OCI-LY7 (cell line): ENCODE measurements around the gene CTBP2. TPM values are rescaled to one million over a fixed set of nuclear protein-coding genes. Genes with fewer than 3 reads are reported as not detected.

ENCODE experiments used
- BruUV-seq: library from RNA; stranded (reverse); fragments of 400-500 nt; replicated peaks from 2 replicates; lab custom pipeline; 2021; lab: Mats Ljungman, UMichigan
- CTCF ChIA-PET: fragments of 300-600 bp; sonication (Branson Sonifier 250); formaldehyde crosslinking; loops from one replicate; lab custom pipeline; 2022; ENCODE audit warnings: antibody characterized with exemption; ENCODE audit not compliant: unreplicated experiment; lab: Charles Lee
- POLR2A ChIA-PET: fragments of 300-600 bp; sonication (Branson Sonifier 250); formaldehyde crosslinking; loops from one replicate; lab custom pipeline; 2022; ENCODE audit warnings: antibody characterized with exemption; lab: Charles Lee
- DNase-seq: peaks from one replicate; pipeline ENCODE4 v3.0.0-alpha.2; 2015; ENCODE audit warnings: low spot score
- H2AFZ ChIP-seq: fragments of 200-600 bp; sonication (generic), shearing (Covaris generic); 2 replicates; pipeline ENCODE4 v1.6.1; 2014; ENCODE audit warnings: mild to moderate bottlenecking, antibody characterized with exemption, low read length, moderate library complexity
- H3K27ac ChIP-seq: fragments of 200-600 bp; sonication (generic); 2 replicates; pipeline ENCODE4 v1.5.1; 2014; ENCODE audit warnings: mixed run types, low read depth, mild to moderate bottlenecking, moderate library complexity, low read length, inconsistent platforms; ENCODE audit not compliant: poor library complexity, severe bottlenecking
- H3K36me3 ChIP-seq: fragments of 200-600 bp; sonication (generic); 2 replicates; pipeline ENCODE4 v1.6.1; 2014; ENCODE audit warnings: mild to moderate bottlenecking, antibody characterized with exemption, low read length, moderate library complexity, mixed read lengths; ENCODE audit not compliant: insufficient read depth
- H3K4me1 ChIP-seq: fragments of 200-600 bp; sonication (generic); 2 replicates; pipeline ENCODE4 v1.5.1; 2014; ENCODE audit warnings: mild to moderate bottlenecking, low read length; ENCODE audit not compliant: insufficient read depth, poor library complexity, severe bottlenecking
- H3K4me2 ChIP-seq: fragments of 200-600 bp; sonication (generic); 2 replicates; pipeline ENCODE4 v1.6.1; 2014; ENCODE audit warnings: mild to moderate bottlenecking, low read length
- H3K4me3 ChIP-seq: fragments of 200-600 bp; sonication (generic); 2 replicates; pipeline ENCODE4 v1.5.1; 2014; ENCODE audit warnings: mild to moderate bottlenecking, low read depth, low read length; ENCODE audit not compliant: poor library complexity, severe bottlenecking
- H3K79me2 ChIP-seq: fragments of 200-600 bp; sonication (generic); 2 replicates; pipeline ENCODE4 v1.6.1; 2016; ENCODE audit warnings: low read depth, mild to moderate bottlenecking, low read length, moderate library complexity, mixed read lengths; ENCODE audit not compliant: insufficient read depth
- H3K9me2 ChIP-seq: fragments of 200-600 bp; sonication (generic); 2 replicates; pipeline ENCODE4 v1.6.1; 2016; ENCODE audit warnings: mild to moderate bottlenecking, low read length, mixed read lengths; ENCODE audit not compliant: insufficient read depth
- H3K9me3 ChIP-seq: fragments of 200-600 bp; sonication (generic); 2 replicates; pipeline ENCODE4 v1.6.1; 2014; ENCODE audit warnings: mild to moderate bottlenecking, mixed run types, low read length, mixed read lengths
- H4K20me1 ChIP-seq: fragments of 200-600 bp; sonication (generic); 2 replicates; pipeline ENCODE4 v1.6.1; 2014; ENCODE audit warnings: mild to moderate bottlenecking, antibody characterized with exemption, low read length, moderate library complexity, mixed read lengths; ENCODE audit not compliant: insufficient read depth
- CTCF ChIP-seq: fragments of 200-600 bp; sonication (generic); conservative IDR thresholded peaks from 2 replicates; pipeline ENCODE4 v1.5.1; 2014; ENCODE audit warnings: mild to moderate bottlenecking, antibody characterized with exemption, low read length, moderate library complexity, mixed read lengths
- EZH2phosphoT487 ChIP-seq: fragments of 200-600 bp; sonication (generic); IDR thresholded peaks from 2 replicates; pipeline ENCODE4 v1.6.1; 2018; ENCODE audit warnings: low read depth, borderline replicate concordance, mild to moderate bottlenecking, mixed run types, antibody characterized with exemption, low read length, moderate library complexity, mixed read lengths
- intact Hi-C: fragments of 100-400 bp; cut with micrococcal nuclease; formaldehyde crosslinking; loops from one replicate; pipeline ENCODE4 v1.10.0; 2022; ENCODE audit not compliant: unreplicated experiment
- total RNA-seq, 2 experiments: library from RNA; depleted of rRNA in 1 of 2; stranded (reverse); fragments of >200 nt in 1 of 2; shearing (Covaris generic) in 1 of 2; gene quantifications; 2 replicates each; pipeline ENCODE4 v1.2.3, GENCODE V29; 2014 to 2022

The CTBP2 gene
- total RNA-seq, 2 experiments from 2014 or later = not detected

- H3K9me3 ChIP-seq = no peaks in the 10 kb centered on the region
- no peaks in the 10 kb centered on the region for H4K20me1 ChIP-seq
- BruUV-seq = no TSS peak
- CTCF ChIA-PET = no interaction called here
- H3K36me3 ChIP-seq = no peaks in the 10 kb centered on the region
- POLR2A ChIA-PET = interaction anchor here (0.7 kb wide), 1 partner anchor 23 kb away, joined by 5 read pairs; no protein-coding TSS in a partner anchor
- H3K9me2 ChIP-seq = no peaks in the 10 kb centered on the region
- intact Hi-C loops = no loop called here
- TF ChIP-seq CTCF (no peak), EZH2phosphoT487 (no peak)
- no peak overlapping the region for H2AFZ ChIP-seq
- H3K27ac ChIP-seq = no peak overlapping the region
- no peak for DNase-seq
- no peaks in the 10 kb centered on the region for H3K79me2 ChIP-seq
- H3K4me2 ChIP-seq = no peak overlapping the region
- H3K4me1 ChIP-seq = no peaks in the 10 kb centered on the region
- no peak overlapping the region for H3K4me3 ChIP-seq
Observed at GRCh38 chr10:125194814-125195213, 34.5 kb upstream of the CTBP2 start.

GRCh38 chr10:125193306-125193877 lies 33.0 kb upstream of the CTBP2 start:
- intact Hi-C loops = no loop called here
- POLR2A ChIA-PET = no interaction called here
- BruUV-seq = no TSS peak

More at GRCh38 chr10:125193306-125193877, 33.0 kb upstream of the CTBP2 start:
- DNase-seq = no peak
- H3K9me3 ChIP-seq = no peaks in the 10 kb centered on the region
- no peaks in the 10 kb centered on the region for H3K9me2 ChIP-seq
- H3K4me2 ChIP-seq = no peak overlapping the region
- no peak overlapping the region for H2AFZ ChIP-seq
- no peak overlapping the region for H3K27ac ChIP-seq
- TF ChIP-seq CTCF = no peak
- no peak for TF ChIP-seq EZH2phosphoT487
- no peaks in the 10 kb centered on the region for H4K20me1 ChIP-seq
- CTCF ChIA-PET = no interaction called here
- H3K79me2 ChIP-seq = no peaks in the 10 kb centered on the region
- H3K36me3 ChIP-seq = no peaks in the 10 kb centered on the region
- no peaks in the 10 kb centered on the region for H3K4me1 ChIP-seq
- no peak overlapping the region for H3K4me3 ChIP-seq
